Measurements from ENCODE around the gene RIN1. TPM values are rescaled to one million over a fixed set of nuclear protein-coding genes. Genes with fewer than 3 reads are reported as not detected.
"Not testable (repeated sequence)": the region's sequence is repeated elsewhere in the genome, so short reads cannot be mapped to it uniquely, and the experiment has no call there.

The RIN1 gene
- total RNA-seq, 1 donor from 2014 or later = 0.47 TPM

- DNase-seq = no peak
Observed at GRCh38 chr11:66360406-66361073, 24.3 kb upstream of the RIN1 start.

GRCh38 chr11:66359662-66360087, 23.4 kb upstream of the RIN1 start:
- no peak for DNase-seq

GRCh38 chr11:66350560-66351235, 14.5 kb upstream of the RIN1 start:
- not testable (repeated sequence) for DNase-seq

GRCh38 chr11:66349084-66349386, 12.8 kb upstream of the RIN1 start:
- DNase-seq = no peak

GRCh38 chr11:66347425-66348276, 11.4 kb upstream of the RIN1 start, which contains the start of gene B4GAT1:
B4GAT1 (minus strand) TSS chr11:66347629; CDS start chr11:66347545, 84 bp downstream.
- DNase-seq = peak; percentile 83

GRCh38 chr11:66346476-66347424, 10.5 kb upstream of the RIN1 start:
- DNase-seq = no peak

- DNase-seq = no peak
Observed at GRCh38 chr11:66345316-66345649, 9.0 kb upstream of the RIN1 start.

- peak; percentile 95 for DNase-seq
Observed at GRCh38 chr11:66344550-66345315, 8.5 kb upstream of the RIN1 start, which contains the start of gene BRMS1. BRMS1 (minus strand) TSS chr11:66345104; CDS start chr11:66342234, 2,870 bp downstream.

GRCh38 chr11:66343176-66343575, 6.9 kb upstream of the RIN1 start:
- no peak for DNase-seq

GRCh38 chr11:66341502-66342126, 5.4 kb upstream of the RIN1 start:
- no peak for DNase-seq

- no peak for DNase-seq
Observed at GRCh38 chr11:66340596-66341501, 4.6 kb upstream of the RIN1 start.

- DNase-seq = no peak
Observed at GRCh38 chr11:66339686-66340483, 3.7 kb upstream of the RIN1 start.

GRCh38 chr11:66339162-66339675, 3.0 kb upstream of the RIN1 start:
- no peak for DNase-seq

- no peak for DNase-seq
Observed at GRCh38 chr11:66338276-66339161, 2.3 kb upstream of the RIN1 start.

GRCh38 chr11:66337103-66337899, 1.1 kb upstream of the RIN1 start:
- DNase-seq = no peak

- DNase-seq = no peak
Observed at GRCh38 chr11:66335531-66336233, 552 bp downstream of the RIN1 start.
